Stimulated activated CD8-positive, alpha-beta memory T cell treated with anti-CD3 and anti-CD28 coated beads, Interleukin-7, amount 100 ng/mL, for 4 hours (primary cell): ENCODE measurements around the gene TMEM128.
"Not testable (repeated sequence)": the region's sequence is repeated elsewhere in the genome, so short reads cannot be mapped to it uniquely, and the experiment has no call there.

ENCODE experiments used
- DNase-seq, 2 donors: peaks; one replicate each; pipeline ENCODE4 v3.0.0-alpha.2; 2020; ENCODE audit warnings: low read depth in 2 of 2

TMEM128 gene

DNA sequence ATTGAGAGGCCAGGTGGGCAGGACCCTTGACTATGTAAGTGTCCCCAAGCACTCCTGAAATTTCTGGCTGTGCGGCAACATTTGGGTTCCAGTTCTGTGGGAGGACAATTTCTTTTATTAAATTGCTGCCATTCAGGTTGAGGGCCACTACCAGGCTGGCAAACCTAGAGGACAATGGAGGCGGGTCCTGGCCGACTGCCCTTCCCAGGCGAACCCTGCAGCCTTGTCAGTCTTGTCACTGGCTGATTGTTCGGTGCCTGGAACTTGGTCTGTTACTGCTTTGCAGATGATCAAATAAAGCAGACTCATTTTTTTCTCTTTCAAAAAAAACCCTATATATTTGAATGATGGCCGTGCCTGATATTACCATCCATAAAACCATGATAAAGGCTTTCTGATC lies 6.6 kb upstream of the TMEM128 start:
- no peak for DNase-seq

GRCh38 chr4:4254199-4254598 lies 6.2 kb upstream of the TMEM128 start:
- DNase-seq, result no peak

GRCh38 chr4:4249866-4250265 lies 1.8 kb upstream of the TMEM128 start:
- DNase-seq, result no peak

- not testable (repeated sequence) for DNase-seq
Observed at GRCh38 chr4:4249342-4249741, 1.3 kb upstream of the TMEM128 start.

- DNase-seq, result no peak
Observed at GRCh38 chr4:4248885-4249203, 821 bp upstream of the TMEM128 start.

DNA sequence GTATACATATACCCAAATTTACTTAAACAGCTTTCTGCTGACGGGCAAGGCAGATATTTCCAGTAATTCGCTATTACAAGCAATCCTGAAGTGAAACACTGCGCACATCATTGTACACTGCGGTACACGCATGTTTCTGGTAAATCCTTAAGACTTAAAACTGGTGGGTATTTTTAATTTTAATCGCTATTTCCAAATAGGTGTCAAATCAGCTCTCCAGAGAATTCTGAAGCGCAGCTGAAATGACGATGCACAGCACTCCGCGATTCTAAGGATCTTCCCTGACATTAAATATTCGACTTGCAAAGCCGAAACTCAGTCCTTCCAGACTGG lies 361 bp downstream of the TMEM128 start:
- DNase-seq, result no peak

GRCh38 chr4:4245172-4245571 lies 2.9 kb downstream of the TMEM128 start:
- DNase-seq, result no peak

DNA sequence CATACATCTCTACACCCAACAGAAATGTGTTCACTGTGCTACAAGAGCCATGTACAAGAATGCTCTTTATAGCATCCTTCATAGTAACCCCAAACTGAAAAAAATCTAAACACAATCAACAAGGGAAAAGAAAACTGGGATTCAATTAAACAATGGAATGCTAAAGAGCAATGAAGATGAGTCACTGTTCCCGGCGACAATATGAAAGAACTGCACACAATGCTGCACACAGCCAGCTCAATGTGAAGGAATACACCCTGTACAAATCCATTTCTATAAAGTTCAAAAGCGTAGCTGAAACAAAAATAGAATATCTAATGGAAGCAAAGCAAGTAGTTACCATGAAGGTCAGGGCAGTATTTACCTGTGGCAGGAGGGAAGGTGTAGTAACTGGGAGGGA lies 8.5 kb downstream of the TMEM128 start:
- DNase-seq, result not testable (repeated sequence)

GRCh38 chr4:4233610-4234009 lies 14.4 kb downstream of the TMEM128 start:
- DNase-seq, result no peak

- no peak for DNase-seq
Observed at GRCh38 chr4:4228356-4228668, 19.7 kb downstream of the TMEM128 start.

DNA sequence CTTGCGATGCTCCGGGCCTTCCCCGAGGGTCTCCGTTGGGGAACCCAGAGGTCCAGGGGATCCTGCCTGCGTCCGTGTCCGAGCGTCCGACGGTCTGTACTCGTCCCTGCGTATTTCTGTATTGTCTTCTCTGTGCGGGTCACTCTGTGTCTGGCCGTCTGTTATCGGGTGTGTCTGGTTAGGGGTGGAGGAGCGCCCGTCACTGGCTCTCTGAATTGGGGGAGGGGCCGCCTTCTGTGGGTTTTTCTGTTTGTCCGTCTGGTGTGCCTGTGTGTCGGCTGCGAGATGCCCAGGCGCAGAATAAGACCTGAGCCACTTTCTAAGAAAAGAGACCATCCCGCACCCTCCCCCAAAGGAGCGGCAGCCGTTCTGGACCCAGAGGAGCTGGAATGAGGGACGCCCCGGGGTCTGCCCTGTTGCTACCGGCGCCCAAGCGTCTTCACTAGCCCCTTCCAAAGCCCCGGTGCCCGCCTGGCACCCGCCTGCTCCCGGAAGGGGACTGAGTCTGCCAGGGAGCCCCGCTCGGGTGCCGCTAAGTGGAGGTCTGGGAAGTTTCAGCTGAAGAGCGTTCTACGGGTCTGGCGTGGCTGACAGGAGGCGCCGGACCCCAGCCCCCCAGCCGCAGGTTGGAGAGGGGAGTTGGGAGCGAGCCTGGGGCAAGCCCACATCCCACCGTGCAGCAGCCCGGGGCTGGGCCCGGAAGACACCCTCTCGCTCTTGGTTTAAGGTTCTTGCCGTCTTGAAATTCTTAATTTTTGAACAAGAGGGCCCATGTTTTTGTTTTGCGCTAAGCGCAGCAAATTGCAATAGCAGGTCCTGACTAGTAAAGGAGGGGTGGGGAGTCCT lies 20.3 kb downstream of the TMEM128 start:
- no peak for DNase-seq

DNA sequence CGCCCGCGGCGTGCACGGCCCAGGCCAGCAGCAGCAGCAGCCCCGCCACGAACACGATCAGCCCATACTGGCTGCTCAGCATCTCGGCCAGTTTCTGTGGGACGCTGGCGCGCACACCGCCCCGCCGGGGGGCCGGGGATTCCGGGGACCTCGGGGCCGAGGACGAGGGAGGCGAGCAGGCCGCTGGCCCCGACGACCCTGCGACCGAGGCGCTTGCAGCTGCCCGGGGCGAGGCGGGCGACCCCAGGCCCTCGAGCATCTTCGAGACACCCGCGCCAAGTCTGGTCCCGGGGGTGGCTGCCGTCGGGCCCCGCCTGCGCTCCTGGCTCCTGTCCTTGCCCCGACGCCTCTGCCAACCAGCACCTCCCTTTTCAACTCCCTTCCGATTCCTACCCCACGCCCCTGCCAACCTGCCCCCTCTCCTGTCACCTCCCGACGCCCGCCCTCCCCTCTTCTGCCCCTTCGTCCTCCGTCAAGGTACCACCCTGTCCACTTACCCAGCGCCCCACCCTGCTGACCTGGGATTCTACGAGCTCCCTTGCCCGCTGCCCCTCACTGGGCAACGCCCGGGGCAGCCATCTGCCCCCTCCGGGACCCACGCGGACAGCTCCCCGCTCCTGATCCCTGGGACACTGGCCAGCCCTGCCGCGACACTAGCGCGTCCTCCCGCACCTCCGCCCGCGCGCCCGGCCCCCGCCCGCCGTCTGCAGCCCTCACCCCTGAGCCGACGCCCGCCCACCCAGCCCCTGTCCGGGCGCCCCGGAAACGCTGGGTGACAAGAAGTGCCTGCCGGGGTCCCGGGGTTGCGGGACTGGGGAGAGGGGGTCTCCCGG lies 21.2 kb downstream of the TMEM128 start, which contains the start of gene OTOP1:
Gene OTOP1, minus strand, starts transcription at position 324 of the 833 bp plus-strand sequence. Its CDS starts 65 bp downstream, at position 259.
- no peak for DNase-seq

- DNase-seq, result no peak
Observed at GRCh38 chr4:4225915-4226605, 22.0 kb downstream of the TMEM128 start.

DNA sequence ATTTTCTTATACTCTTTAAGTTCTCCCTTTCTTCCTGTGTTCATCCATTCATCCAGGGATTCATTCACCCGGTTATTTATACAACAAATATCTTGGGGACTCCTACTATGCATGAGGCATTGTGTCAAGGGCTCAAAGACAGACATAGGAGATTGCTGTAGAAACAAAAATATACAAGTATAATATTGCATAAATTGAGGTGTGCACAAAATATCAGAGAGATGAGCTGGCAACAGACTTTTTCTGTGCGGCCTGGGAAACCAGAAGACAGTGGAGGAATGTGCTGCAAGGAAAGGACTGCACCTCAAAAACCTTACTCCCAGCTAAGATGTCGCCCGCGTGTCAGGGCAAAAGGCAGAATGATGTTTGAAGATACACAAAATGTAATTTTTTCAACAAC lies 30.9 kb downstream of the TMEM128 start:
- no peak for DNase-seq

GRCh38 chr4:4216648-4217047 lies 31.4 kb downstream of the TMEM128 start:
- DNase-seq, result no peak

DNA sequence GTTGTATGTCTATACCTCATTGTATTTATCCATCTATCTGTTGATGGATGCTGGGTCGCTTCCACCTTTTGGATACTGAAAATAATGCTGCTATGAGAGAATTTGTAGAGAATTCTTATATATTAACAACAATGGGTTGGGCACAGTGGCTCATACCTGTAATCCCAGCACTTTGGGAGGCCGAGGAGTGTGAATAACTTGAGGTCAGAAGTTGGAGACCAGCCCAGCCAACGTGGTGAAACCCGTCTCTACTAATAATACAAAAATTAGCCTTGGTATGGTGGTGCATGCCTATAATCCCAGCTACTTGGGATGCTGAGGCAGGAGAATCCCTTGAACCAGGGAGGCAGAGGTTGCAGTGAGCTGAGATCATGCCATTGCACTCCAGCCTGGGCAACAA lies 34.3 kb downstream of the TMEM128 start:
- not testable (repeated sequence) for DNase-seq

GRCh38 chr4:4206204-4206603 lies 41.8 kb downstream of the TMEM128 start:
- no peak for DNase-seq

- DNase-seq, result no peak
Observed at GRCh38 chr4:4204401-4204745, 43.6 kb downstream of the TMEM128 start.

GRCh38 chr4:4203688-4204400 lies 44.2 kb downstream of the TMEM128 start:
- no peak for DNase-seq

- DNase-seq, result no peak
Observed at GRCh38 chr4:4202510-4202909, 45.5 kb downstream of the TMEM128 start.

DNA sequence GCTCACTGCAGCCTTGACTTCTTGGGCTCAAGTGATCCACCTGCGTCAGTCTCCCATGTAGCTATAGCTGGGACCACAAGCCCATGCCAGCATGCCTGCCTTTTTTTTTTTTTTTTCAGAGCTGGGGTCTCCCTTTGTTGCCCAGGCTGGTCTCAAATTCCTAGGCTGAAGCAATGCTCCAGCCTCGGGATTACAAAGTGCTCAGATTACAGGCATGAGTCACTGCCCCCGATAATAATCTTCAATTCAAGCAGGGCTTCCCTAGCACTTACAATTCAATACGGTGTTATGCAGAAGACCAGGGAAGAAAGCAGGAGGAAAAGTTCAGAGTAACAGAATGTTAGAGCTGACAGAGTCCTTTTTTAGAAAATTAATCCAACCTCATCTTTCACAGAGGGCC lies 47.4 kb downstream of the TMEM128 start:
- DNase-seq, result no peak

DNA sequence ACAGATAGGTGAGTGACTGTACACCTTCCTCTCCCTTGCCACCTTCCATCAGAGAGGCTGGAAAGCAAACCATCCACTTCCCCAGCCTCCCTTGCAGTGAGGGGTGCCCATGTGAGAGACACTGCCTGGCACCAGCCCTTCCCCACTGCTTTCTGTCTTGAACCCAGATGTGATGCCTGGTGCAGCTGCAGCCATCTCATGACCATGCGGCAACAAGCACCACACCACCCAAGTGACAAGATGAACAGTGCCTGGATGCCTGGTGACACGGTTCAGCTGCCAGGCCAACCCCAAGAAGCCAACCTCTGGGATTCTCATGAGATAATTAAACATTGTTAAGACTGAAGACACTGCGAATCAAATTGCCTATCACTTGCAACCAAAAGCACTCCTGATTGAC lies 52.7 kb downstream of the TMEM128 start:
- no peak for DNase-seq
